Measurements from ENCODE around the gene ARHGAP32.

DNA sequence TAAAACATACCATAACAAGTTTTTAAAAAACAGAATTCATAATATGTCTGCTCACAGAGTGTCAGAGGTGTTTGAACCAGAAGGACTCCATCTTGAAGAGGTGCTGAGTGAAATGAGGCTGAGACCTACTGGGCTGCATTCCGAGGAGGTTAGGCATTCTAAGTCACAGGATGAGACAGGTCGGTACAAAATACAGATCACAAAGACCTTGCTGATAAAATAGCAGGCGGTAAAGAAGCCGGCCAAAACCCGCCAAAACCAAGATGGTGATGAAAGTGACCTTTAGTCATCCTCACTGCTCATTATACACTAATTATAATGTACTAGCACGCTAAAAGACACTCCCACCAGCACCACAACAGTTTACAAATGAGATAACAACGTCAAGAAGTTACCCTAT is 116.4 kb downstream of the ARHGAP32 start:
- TF ChIP-seq, protein P1, sequence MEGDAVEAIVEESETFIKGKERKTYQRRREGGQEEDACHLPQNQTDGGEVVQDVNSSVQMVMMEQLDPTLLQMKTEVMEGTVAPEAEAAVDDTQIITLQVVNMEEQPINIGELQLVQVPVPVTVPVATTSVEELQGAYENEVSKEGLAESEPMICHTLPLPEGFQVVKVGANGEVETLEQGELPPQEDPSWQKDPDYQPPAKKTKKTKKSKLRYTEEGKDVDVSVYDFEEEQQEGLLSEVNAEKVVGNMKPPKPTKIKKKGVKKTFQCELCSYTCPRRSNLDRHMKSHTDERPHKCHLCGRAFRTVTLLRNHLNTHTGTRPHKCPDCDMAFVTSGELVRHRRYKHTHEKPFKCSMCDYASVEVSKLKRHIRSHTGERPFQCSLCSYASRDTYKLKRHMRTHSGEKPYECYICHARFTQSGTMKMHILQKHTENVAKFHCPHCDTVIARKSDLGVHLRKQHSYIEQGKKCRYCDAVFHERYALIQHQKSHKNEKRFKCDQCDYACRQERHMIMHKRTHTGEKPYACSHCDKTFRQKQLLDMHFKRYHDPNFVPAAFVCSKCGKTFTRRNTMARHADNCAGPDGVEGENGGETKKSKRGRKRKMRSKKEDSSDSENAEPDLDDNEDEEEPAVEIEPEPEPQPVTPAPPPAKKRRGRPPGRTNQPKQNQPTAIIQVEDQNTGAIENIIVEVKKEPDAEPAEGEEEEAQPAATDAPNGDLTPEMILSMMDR (IDR thresholded peaks at IDR 0.05) = no peak
- no peak for TF ChIP-seq POLR2A (IDR thresholded peaks at IDR 0.05)
